GM19351 (cell line): ENCODE results near the gene ACTL7A.
"Not testable (repeated sequence)": the region's sequence is repeated elsewhere in the genome, so short reads cannot be mapped to it uniquely, and the experiment has no call there.

Experiments used
- ATAC-seq: cut with Tn5 transposase; IDR thresholded peaks from one replicate; pipeline ENCODE4 v1.9.1; 2021; ENCODE audit warnings: mild to moderate bottlenecking, moderate library complexity; ENCODE audit not compliant: unreplicated experiment

The ACTL7A gene

GRCh38 chr9:108861997-108862396 lies at the start of gene ACTL7A:
Gene ACTL7A, plus strand, starts transcription at chr9:108862266. Its CDS starts 57 bp downstream, at chr9:108862323.
- no peak for ATAC-seq

DNA sequence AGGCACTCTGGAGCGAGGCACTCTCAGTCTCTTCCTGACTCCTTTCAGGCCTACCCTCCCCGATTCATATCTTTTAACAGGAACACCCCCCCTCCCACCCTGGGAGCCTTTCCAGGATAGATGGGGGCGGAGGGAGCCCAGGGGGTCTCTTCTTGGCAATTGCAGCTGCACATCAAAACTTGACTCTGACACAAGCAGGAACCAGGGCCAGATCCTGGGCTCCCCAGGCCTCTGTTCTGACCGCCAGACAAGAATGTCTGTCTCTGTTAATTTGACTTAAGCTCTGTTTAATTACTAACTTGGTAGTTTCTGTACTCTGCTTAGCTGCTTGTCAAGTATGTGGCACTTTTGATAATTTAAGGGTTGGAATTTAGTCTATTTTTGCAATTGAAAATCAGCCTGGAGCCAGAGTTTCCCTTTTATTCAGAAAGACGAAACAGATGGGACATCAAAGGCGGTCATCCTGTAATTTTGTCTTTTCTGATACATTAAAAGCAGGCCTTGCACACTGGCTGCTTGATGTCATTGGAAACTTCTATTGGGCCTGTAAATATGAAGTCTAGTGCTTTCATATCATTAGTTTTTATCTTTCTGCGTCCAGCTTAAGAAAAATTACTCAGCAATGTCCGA lies 49.6 kb upstream of the ACTL7A start:
- no peak for ATAC-seq

DNA sequence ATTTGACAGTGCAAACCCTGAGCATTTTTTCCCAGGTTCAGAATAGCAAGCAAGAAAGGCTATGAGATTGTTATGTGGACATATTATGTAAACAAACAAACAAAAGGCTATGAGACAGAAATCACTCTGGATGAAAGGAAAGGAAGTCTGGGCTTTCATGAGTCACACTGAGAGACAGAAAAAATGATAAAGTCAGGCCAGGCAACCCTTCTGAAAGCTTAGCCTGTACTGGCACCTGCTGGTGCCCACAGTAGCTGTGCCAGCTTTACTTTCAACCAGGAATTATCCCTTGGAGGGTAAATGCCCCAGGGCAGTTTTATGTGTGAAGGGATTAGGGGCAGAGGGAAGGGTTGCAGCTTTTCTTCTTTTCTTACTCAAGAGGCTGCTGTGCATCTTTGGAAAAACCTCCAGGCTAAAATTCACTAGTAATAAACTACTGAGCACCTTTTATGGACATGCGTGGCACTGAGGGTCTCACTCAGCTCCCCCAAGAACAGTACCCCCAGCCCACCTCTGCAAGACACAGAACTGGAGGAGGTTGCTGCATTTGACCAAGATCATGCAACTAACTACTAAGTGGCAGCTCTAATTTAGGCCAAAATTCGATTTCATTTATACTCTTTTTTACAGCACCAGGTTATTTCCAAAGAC lies 48.0 kb upstream of the ACTL7A start:
- no peak for ATAC-seq

GRCh38 chr9:108815156-108815555 lies 46.9 kb upstream of the ACTL7A start:
- no peak for ATAC-seq

GRCh38 chr9:108816037-108816436 lies 46.0 kb upstream of the ACTL7A start:
- no peak for ATAC-seq

DNA sequence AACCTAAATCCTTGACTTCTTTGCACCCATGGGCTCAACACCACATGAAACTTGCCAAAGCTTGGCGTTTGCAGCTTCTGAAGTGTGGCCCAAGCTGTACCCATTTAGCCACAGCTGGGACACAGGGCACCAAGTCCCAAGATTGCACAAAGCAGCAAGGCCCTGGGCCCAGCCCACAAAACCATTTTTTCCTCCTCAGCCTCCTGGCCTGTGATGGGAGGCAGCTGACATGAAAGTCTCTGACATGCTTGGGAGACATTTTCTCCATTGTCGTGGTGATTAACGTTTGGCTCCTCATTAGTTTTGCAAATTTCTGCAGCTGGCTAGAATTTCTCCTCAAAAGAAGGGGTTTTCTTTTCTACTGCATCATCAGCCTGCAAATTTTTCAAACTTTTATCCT lies 38.2 kb upstream of the ACTL7A start:
- ATAC-seq: no peak

DNA sequence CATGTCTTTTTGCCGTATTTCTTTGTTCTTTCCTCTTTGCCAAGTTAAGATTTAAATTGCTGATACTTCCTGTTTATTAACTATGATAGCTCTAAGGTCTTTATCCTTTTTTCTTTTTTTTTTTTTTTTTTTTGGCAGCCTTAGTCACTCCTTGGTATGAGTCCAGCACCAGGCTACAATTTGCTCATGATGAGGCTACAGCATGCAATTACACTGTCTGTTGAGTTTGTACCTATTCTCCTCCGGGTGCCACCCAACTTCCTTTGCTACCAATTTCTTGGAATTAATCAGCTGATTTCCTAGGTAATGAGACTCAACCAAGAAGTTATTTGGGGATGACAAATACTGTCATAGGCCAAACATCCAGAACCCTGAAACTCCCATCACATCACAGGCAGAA lies 31.8 kb upstream of the ACTL7A start:
- ATAC-seq: no peak

GRCh38 chr9:108831496-108832178 lies 30.4 kb upstream of the ACTL7A start:
- no peak for ATAC-seq

DNA sequence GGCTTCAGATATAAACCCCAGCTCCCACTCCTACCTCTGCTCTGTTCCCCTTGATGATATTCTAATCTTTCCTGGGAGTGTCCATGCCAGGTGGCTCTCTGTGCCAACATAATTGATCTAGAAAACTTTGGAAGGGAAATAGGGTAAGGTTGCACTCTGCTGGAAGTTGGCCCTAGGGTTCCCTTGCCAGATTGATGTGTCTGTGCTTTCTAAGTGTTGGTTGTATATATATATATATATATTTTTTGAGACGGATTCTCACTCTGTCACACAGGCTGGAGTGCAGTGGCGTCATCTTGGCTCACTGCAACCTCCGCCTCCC lies 29.9 kb upstream of the ACTL7A start:
- no peak for ATAC-seq

GRCh38 chr9:108834959-108835665 lies 27.0 kb upstream of the ACTL7A start:
- no peak for ATAC-seq

GRCh38 chr9:108835831-108836230 lies 26.2 kb upstream of the ACTL7A start:
- ATAC-seq: no peak

DNA sequence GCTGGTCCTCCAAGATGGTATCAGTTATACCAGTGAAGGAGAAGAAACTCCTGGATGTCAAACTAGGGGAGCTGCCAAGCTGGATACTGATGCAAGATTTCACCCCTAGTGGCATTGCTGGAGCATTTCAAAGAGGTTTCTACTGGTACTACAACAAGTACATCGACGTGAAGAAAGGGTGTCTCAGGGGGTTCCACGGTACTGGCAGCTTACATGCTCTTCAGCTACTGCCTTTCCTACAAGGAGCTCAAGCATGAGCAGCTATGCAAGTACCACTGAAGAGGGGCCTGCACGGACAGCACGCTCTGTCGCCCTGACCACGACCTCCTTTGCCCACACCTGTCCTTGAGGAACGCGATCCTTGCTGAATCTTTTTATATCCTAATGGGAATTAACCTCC lies 25.7 kb upstream of the ACTL7A start:
- no peak for ATAC-seq

DNA sequence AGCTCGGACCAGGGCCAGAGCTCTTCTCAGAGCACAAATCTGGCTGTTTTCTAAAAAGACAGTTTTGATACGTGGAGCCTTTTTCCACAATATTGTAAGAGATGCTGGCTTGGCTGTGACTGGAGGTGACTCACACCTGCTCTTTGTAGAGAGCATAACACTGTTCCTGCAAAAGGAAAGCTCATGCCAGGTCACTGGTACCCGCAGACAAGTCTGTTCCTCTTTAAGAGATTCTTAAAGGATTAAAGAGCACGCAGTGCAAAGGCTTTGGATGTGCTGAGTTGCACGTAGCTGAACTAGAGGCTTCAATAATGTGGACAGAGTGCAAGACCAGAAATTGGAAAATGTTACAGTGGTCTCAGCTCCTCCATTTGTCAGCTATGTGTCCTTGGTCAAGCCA lies 25.3 kb upstream of the ACTL7A start:
- no peak for ATAC-seq

DNA sequence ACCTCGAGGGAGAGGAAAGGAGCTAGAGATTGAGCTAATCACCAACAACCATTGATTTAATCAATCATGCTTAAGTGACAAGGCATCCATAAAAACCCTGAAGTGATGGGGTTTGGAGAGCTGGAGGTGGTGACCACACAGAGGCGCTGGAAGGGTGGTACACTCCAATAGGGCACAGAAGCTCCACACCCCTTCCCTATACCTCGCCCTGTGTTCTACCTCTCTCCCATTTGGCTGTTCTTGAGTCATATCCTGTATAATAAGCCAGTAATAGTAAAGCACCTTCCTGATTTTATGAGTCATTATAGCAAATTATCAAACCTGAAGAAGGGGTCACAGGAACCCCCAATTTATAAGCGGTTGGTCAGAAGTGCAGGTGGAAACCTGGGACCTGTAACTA lies 24.5 kb upstream of the ACTL7A start:
- no peak for ATAC-seq

GRCh38 chr9:108838017-108838416 lies 24.0 kb upstream of the ACTL7A start:
- no peak for ATAC-seq

DNA sequence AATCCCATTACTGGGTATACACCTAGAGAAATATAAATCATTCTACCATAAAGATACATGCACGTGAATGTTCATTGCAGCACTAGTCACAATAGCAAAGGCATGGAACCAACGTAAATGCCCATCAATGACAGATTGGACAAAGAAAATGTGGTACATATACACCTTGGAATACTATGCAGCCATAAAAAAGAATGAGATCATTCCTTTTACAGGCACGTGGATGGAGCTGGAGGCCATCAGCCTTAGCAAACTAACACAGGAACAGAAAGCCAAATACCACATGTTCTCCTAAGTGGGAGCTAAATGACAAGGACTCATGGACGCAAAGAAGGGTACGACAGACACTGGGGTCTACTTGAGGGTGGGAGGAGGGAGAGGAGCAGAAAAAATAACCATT lies 22.5 kb upstream of the ACTL7A start:
- not testable (repeated sequence) for ATAC-seq

GRCh38 chr9:108842610-108843295 lies 19.3 kb upstream of the ACTL7A start:
- no peak for ATAC-seq

- no peak for ATAC-seq
These were observed 17.7 kb upstream of the ACTL7A start for GRCh38 chr9:108844391-108844790.

DNA sequence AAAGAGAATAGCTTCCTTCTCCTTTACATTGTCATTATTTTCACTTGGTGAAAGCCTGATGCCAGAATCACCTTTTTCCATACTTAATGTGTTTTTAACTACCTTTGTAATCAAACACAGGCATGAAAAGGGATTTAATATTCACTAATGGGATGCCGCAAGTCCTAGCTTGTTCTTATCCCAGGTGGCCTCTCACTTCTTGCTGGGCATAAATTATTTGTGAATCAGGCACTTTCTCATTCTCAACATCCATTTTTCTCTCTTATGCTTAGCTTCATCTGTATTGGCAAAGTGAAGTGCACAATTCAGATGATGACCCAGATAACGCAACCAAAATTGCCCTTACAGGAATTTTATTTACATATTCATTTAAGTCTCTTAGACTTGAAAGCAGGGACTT lies 17.2 kb upstream of the ACTL7A start:
- no peak for ATAC-seq

DNA sequence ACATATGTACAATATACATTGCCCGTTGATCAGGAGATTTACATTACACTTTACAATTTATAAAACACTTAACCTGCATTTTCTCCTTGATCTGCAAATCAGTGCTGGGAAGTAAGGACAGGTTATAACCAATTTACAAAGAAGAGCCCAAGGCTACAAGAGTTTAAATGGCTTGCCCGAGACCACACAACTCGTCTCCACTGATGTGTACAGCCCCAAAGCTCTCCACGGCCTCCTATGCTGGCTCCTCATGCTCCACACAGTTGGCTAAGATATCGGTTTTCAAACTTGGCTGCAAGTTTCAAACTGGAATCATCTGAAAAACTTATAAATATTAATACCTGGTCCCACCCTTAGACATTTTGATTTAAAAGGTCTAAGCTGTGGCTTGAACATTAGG lies 16.6 kb upstream of the ACTL7A start:
- ATAC-seq: no peak

- no peak for ATAC-seq
These were observed 16.1 kb upstream of the ACTL7A start for GRCh38 chr9:108845947-108846346.
